ENCODE measurements around the gene BACH1. TPM values are rescaled to one million over a fixed set of nuclear protein-coding genes. Genes with fewer than 3 reads are reported as not detected.

The BACH1 gene
- total RNA-seq, 1 donor: 189 TPM

DNA sequence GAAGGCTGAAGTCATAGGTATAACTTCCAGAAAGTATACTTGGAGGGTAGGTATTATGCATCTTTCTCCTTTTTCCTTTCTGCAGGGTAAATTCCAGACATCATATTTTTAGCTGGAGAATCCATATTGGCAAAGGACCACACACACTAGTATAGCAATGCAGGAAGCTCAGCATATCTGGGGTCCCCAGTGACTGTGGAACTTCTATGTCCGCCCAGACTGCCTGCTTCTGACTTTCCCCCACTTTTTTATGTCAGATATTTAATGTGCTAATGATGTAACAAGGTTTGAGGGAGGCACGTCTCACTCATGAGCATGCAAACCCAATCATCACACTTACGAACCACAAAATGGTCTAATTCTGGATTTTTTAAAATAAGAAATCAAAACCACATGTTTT, 90.4 kb downstream of the BACH1 start:
- Histone ChIP-seq H3K4me1 (ENCODE audit: insufficient read depth, low read length) (no peaks in the 10 kb centered on the region), H3K27me3 (ENCODE audit: insufficient read depth, low read length) (no peaks in the 10 kb centered on the region), H3K4me2 (ENCODE audit: insufficient read depth, low read length) (no peak overlapping the region), H3K9me3 (ENCODE audit: low read depth, low read length) (no peaks in the 10 kb centered on the region), H3K79me2 (ENCODE audit: insufficient read depth, low read length) (no peaks in the 10 kb centered on the region), H3K27ac (ENCODE audit: low read depth, low read length) (no peak overlapping the region), H4K20me1 (ENCODE audit: insufficient read depth, low read length) (no peaks in the 10 kb centered on the region), H3K36me3 (ENCODE audit: insufficient read depth, low read length) (no peaks in the 10 kb centered on the region), H2AFZ (ENCODE audit: low read length) (no peak overlapping the region), H3K4me3 (ENCODE audit: insufficient read depth, low read length) (no peak overlapping the region)
- peak; percentile 0 for DNase-seq (ENCODE audit: insufficient read length, low spot score, missing footprints)
- TF ChIP-seq, protein P1, sequence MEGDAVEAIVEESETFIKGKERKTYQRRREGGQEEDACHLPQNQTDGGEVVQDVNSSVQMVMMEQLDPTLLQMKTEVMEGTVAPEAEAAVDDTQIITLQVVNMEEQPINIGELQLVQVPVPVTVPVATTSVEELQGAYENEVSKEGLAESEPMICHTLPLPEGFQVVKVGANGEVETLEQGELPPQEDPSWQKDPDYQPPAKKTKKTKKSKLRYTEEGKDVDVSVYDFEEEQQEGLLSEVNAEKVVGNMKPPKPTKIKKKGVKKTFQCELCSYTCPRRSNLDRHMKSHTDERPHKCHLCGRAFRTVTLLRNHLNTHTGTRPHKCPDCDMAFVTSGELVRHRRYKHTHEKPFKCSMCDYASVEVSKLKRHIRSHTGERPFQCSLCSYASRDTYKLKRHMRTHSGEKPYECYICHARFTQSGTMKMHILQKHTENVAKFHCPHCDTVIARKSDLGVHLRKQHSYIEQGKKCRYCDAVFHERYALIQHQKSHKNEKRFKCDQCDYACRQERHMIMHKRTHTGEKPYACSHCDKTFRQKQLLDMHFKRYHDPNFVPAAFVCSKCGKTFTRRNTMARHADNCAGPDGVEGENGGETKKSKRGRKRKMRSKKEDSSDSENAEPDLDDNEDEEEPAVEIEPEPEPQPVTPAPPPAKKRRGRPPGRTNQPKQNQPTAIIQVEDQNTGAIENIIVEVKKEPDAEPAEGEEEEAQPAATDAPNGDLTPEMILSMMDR (IDR thresholded peaks at IDR 0.05; ENCODE audit: extremely low read depth, low read depth, low read length): no peak

DNA sequence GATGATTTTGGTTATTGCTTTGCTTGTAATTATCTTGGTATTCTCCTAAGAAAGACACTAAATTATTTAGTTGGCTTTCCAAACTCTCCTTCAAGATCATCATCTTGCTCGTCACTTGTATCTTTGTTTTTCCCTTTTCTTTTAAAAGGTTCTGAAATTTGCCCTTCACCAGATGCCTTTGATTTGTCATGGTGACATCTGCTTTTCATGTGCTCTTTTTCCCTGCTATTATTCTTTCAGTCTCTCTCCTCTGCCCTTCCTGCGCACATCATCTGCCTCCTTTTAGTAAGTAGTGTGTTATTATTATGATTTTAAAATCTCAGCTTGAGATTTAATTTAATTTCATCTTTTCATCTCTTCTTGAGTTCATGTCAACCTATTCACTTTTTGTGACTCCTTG, 92.1 kb downstream of the BACH1 start:
- no peak overlapping the region for H3K4me2 ChIP-seq (ENCODE audit: insufficient read depth, low read length)
- H2AFZ ChIP-seq (ENCODE audit: low read length): no peak overlapping the region
- no peak overlapping the region for H3K27ac ChIP-seq (ENCODE audit: low read depth, low read length)
- no peaks in the 10 kb centered on the region for H3K4me1 ChIP-seq (ENCODE audit: insufficient read depth, low read length)
- DNase-seq (ENCODE audit: insufficient read length, low spot score, missing footprints): no peak
- H3K79me2 ChIP-seq (ENCODE audit: insufficient read depth, low read length): no peaks in the 10 kb centered on the region
- no peaks in the 10 kb centered on the region for H4K20me1 ChIP-seq (ENCODE audit: insufficient read depth, low read length)
- no peak overlapping the region for H3K4me3 ChIP-seq (ENCODE audit: insufficient read depth, low read length)
- TF ChIP-seq, protein P1 (IDR thresholded peaks at IDR 0.05; ENCODE audit: extremely low read depth, low read depth, low read length): no peak
- H3K9me3 ChIP-seq (ENCODE audit: low read depth, low read length): no peaks in the 10 kb centered on the region
- no peaks in the 10 kb centered on the region for H3K27me3 ChIP-seq (ENCODE audit: insufficient read depth, low read length)
- H3K36me3 ChIP-seq (ENCODE audit: insufficient read depth, low read length): no peaks in the 10 kb centered on the region

DNA sequence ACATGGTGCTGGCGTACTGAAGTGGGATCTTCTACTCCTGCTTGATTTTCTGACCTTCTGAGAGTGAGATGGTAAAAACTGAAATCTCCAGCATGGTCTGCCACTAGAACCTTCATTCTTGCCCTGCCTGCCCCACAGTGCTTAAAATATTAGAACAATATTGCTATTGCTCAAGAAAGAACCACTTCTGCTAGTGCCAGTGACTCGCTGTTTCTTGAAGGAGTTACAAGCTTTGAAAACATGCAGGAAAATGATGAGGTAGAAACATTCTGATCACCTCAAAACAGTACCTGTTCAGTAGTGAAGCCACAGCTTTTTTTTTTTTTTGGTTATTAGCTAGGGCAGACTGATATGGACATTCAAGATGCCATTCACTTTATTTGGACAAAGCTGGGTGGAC, 95.3 kb downstream of the BACH1 start:
- Histone ChIP-seq H3K36me3 (ENCODE audit: insufficient read depth, low read length) (no peaks in the 10 kb centered on the region), H3K4me3 (ENCODE audit: insufficient read depth, low read length) (no peak overlapping the region), H3K4me2 (ENCODE audit: insufficient read depth, low read length) (no peak overlapping the region), H3K27me3 (ENCODE audit: insufficient read depth, low read length) (no peaks in the 10 kb centered on the region), H3K9me3 (ENCODE audit: low read depth, low read length) (no peaks in the 10 kb centered on the region), H2AFZ (ENCODE audit: low read length) (no peak overlapping the region), H3K27ac (ENCODE audit: low read depth, low read length) (no peak overlapping the region), H3K4me1 (ENCODE audit: insufficient read depth, low read length) (no peaks in the 10 kb centered on the region), H3K79me2 (ENCODE audit: insufficient read depth, low read length) (no peaks in the 10 kb centered on the region), H4K20me1 (ENCODE audit: insufficient read depth, low read length) (no peaks in the 10 kb centered on the region)
- no peak for DNase-seq (ENCODE audit: insufficient read length, low spot score, missing footprints)
- TF ChIP-seq, protein P1 (IDR thresholded peaks at IDR 0.05; ENCODE audit: extremely low read depth, low read depth, low read length): no peak

Other genes starting within 250 kb of the BACH1 start
- gene CCT8, start 225.3 kb upstream of the BACH1 start, total RNA-seq: 155 and 163 TPM in 2 replicates
- gene MAP3K7CL, start 168.3 kb upstream of the BACH1 start, total RNA-seq: 15.6 and 19.9 TPM in 2 replicates